Measurements from ENCODE around the gene PRKACG.
"Not testable (repeated sequence)": the region's sequence is repeated elsewhere in the genome, so short reads cannot be mapped to it uniquely, and the experiment has no call there.

PRKACG gene

GRCh38 chr9:68996462-68996861 lies 17.5 kb downstream of the PRKACG start:
- Histone ChIP-seq H3K4me2 (ENCODE audit: low read length) (no peak overlapping the region), H4K20me1 (ENCODE audit: insufficient read depth, low read length) (no peaks in the 10 kb centered on the region), H3K4me1 (ENCODE audit: low read length) (0 out of 2 replicates have a peak, but pooled peaks cover under 1% of the 10 kb centered on the region), H3K27me3 (ENCODE audit: low read depth, low read length) (peaks cover 14% of the 10 kb centered on the region), H2AFZ (ENCODE audit: low read depth, low read length) (no peak overlapping the region; the same call in 1 of the 2 replicates), H3K79me2 (ENCODE audit: low read length) (no peaks in the 10 kb centered on the region), H3K36me3 (replicated peaks; ENCODE audit: low read depth, low read length) (no peaks in the 10 kb centered on the region), H3K4me3 (ENCODE audit: low read length) (0 out of 2 replicates have a peak overlapping the region, but pooled peaks have one; percentile 20), H3K9me3 (ENCODE audit: insufficient read depth, low read length) (no peaks in the 10 kb centered on the region), H3K27ac (ENCODE audit: low read length) (no peak overlapping the region), H3K9ac (ENCODE audit: low read length) (no peak overlapping the region)
- TF ChIP-seq CTCF (IDR thresholded peaks at IDR 0.05; ENCODE audit: low read depth, low read length) (no peak), EZH2phosphoT487 (IDR thresholded peaks at IDR 0.05; ENCODE audit: low read depth) (no peak)

DNA sequence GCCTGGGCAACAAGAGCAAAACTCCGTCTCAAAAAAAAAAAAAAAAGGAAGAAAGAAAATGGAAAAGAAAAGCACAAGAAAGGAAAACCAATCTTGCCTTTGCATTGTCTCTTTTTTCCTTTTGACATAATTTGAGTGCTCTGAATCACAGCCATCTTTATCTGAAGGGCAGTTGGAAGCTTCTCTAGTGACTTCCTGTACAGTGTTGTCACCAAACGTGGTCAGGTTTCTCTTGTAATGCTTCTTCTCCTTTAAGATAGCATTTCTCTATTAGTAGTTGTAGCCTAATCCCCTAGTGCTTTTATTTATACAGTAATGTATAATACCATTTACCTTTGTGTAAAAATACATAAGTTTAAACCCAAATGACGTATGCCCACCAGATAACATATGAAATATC lies 18.1 kb downstream of the PRKACG start:
- Histone ChIP-seq H2AFZ (ENCODE audit: low read depth, low read length) (no peak overlapping the region), H3K27me3 (ENCODE audit: low read depth, low read length) (peaks cover 14% of the 10 kb centered on the region), H3K4me2 (ENCODE audit: low read length) (no peak overlapping the region), H3K27ac (ENCODE audit: low read length) (no peak overlapping the region), H4K20me1 (ENCODE audit: insufficient read depth, low read length) (no peaks in the 10 kb centered on the region), H3K36me3 (replicated peaks; ENCODE audit: low read depth, low read length) (no peaks in the 10 kb centered on the region), H3K9ac (ENCODE audit: low read length) (no peak overlapping the region), H3K9me3 (ENCODE audit: insufficient read depth, low read length) (no peaks in the 10 kb centered on the region), H3K4me3 (ENCODE audit: low read length) (no peak overlapping the region), H3K79me2 (ENCODE audit: low read length) (no peaks in the 10 kb centered on the region), H3K4me1 (ENCODE audit: low read length) (no peaks in the 10 kb centered on the region)
- no peak for TF ChIP-seq EZH2phosphoT487 (IDR thresholded peaks at IDR 0.05; ENCODE audit: low read depth)
- TF ChIP-seq CTCF (IDR thresholded peaks at IDR 0.05; ENCODE audit: low read depth, low read length): no peak

GRCh38 chr9:68991457-68991856 lies 22.5 kb downstream of the PRKACG start:
- no peaks in the 10 kb centered on the region for H3K79me2 ChIP-seq (ENCODE audit: low read length)
- no peaks in the 10 kb centered on the region for H3K9me3 ChIP-seq (ENCODE audit: insufficient read depth, low read length)
- TF ChIP-seq EZH2phosphoT487 (IDR thresholded peaks at IDR 0.05; ENCODE audit: low read depth) (no peak), CTCF (IDR thresholded peaks at IDR 0.05; ENCODE audit: low read depth, low read length) (no peak)
- H3K36me3 ChIP-seq (replicated peaks; ENCODE audit: low read depth, low read length): no peaks in the 10 kb centered on the region
- no peaks in the 10 kb centered on the region for H4K20me1 ChIP-seq (ENCODE audit: insufficient read depth, low read length)
- H3K27ac ChIP-seq (ENCODE audit: low read length): no peak overlapping the region
- no peaks in the 10 kb centered on the region for H3K27me3 ChIP-seq (ENCODE audit: low read depth, low read length)
- H3K4me2 ChIP-seq (ENCODE audit: low read length): no peak overlapping the region
- H3K9ac ChIP-seq (ENCODE audit: low read length): no peak overlapping the region
- H3K4me3 ChIP-seq (ENCODE audit: low read length): no peak overlapping the region
- H2AFZ ChIP-seq (ENCODE audit: low read depth, low read length): no peak overlapping the region
- H3K4me1 ChIP-seq (ENCODE audit: low read length): no peaks in the 10 kb centered on the region

DNA sequence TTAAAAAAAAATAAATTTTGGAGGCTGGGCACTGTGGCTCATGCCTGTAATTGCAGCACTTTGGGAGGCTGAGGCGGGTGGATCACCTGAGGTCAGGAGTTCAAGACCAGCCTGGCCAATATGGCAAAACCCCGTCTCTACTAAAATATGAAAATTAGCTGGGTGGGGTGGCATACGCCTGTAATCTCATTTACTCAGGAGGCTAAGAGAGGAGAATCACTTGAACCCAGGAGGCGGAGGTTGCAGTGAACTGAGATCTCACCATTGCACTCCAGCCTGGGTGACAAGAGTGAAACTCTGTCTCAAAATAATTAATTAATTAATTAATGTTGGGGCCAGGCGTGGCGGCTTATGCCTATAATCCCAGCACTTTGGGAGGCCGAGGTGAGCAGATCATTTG lies 27.0 kb downstream of the PRKACG start:
- H3K9ac ChIP-seq (ENCODE audit: low read length); H3K4me2 ChIP-seq (ENCODE audit: low read length); H3K36me3 ChIP-seq (replicated peaks; ENCODE audit: low read depth, low read length); H3K4me3 ChIP-seq (ENCODE audit: low read length); H4K20me1 ChIP-seq (ENCODE audit: insufficient read depth, low read length); H3K79me2 ChIP-seq (ENCODE audit: low read length); H3K9me3 ChIP-seq (ENCODE audit: insufficient read depth, low read length); H3K27me3 ChIP-seq (ENCODE audit: low read depth, low read length); H2AFZ ChIP-seq (ENCODE audit: low read depth, low read length); H3K27ac ChIP-seq (ENCODE audit: low read length); H3K4me1 ChIP-seq (ENCODE audit: low read length): not testable (repeated sequence)
